ENCODE results near the gene AQP9.

AQP9 gene

GRCh38 chr15:58228718-58229117, 90.5 kb downstream of the AQP9 start:
- DNase-seq = no peak

- DNase-seq = no peak
These were observed 91.2 kb downstream of the AQP9 start for GRCh38 chr15:58229297-58229768.

- no peak for DNase-seq
These were observed 94.3 kb downstream of the AQP9 start for GRCh38 chr15:58232281-58233065.

- no peak for DNase-seq
These were observed 95.2 kb downstream of the AQP9 start for GRCh38 chr15:58233341-58233740.
